HepG2 (cell line): ENCODE data around the gene USP35.

Experiments used
- CAMTA2 ChIP-seq: sonication (generic); formaldehyde crosslinking; IDR thresholded peaks from 2 replicates; pipeline ENCODE4 v1.4.0; 2020; ENCODE audit warnings: mild to moderate bottlenecking, missing genetic modification reagents, borderline replicate concordance
- ETV6 ChIP-seq: sonication (generic); formaldehyde crosslinking; conservative IDR thresholded peaks from 2 replicates; pipeline ENCODE4 v1.4.0; 2020; ENCODE audit warnings: missing genetic modification reagents
- MAFF ChIP-seq: IDR thresholded peaks from 2 replicates; pipeline ENCODE4 v1.6.1; 2011; ENCODE audit warnings: low read depth, low read length, improper control_type of control experiment
- STAT6 ChIP-seq: sonication (generic); formaldehyde crosslinking; IDR thresholded peaks from 2 replicates; pipeline ENCODE4 v1.4.0; 2020; ENCODE audit warnings: missing genetic modification reagents, mild to moderate bottlenecking, borderline replicate concordance
- TBL1XR1 ChIP-seq: fragments of 150-350 bp; IDR thresholded peaks from 2 replicates; pipeline ENCODE4 v1.6.1; 2014; ENCODE audit warnings: borderline replicate concordance, low read length; ENCODE audit not compliant: partially characterized antibody
- TBP ChIP-seq: sonication (generic); formaldehyde crosslinking; IDR thresholded peaks from 2 replicates; pipeline ENCODE4 v1.5.0; 2020; ENCODE audit warnings: missing genetic modification reagents
- TCF7L2 ChIP-seq: IDR thresholded peaks from 2 replicates; pipeline ENCODE4 v1.6.1; 2011; ENCODE audit warnings: mild to moderate bottlenecking, low read depth, low read length, moderate library complexity
- ZNF30 ChIP-seq: sonication (generic); formaldehyde crosslinking; IDR thresholded peaks from 2 replicates; pipeline ENCODE4 v1.5.0; 2020; ENCODE audit warnings: mild to moderate bottlenecking, missing genetic modification reagents
- ZNF75D ChIP-seq: sonication (generic); formaldehyde crosslinking; IDR thresholded peaks from 2 replicates; pipeline ENCODE4 v1.8.1; 2023; ENCODE audit warnings: missing genetic modification reagents, mild to moderate bottlenecking, borderline replicate concordance
- TF ChIP-seq, protein P1 (sequence below): sonication (generic); formaldehyde crosslinking; IDR thresholded peaks from 2 replicates; pipeline ENCODE4 v1.5.0; 2020; ENCODE audit warnings: mild to moderate bottlenecking, missing genetic modification reagents
- TF ChIP-seq, protein P2 (sequence below): sonication (generic); formaldehyde crosslinking; IDR thresholded peaks from 2 replicates; pipeline ENCODE4 v1.5.0; 2020; ENCODE audit warnings: mild to moderate bottlenecking, missing genetic modification reagents, moderate library complexity

DNA sequence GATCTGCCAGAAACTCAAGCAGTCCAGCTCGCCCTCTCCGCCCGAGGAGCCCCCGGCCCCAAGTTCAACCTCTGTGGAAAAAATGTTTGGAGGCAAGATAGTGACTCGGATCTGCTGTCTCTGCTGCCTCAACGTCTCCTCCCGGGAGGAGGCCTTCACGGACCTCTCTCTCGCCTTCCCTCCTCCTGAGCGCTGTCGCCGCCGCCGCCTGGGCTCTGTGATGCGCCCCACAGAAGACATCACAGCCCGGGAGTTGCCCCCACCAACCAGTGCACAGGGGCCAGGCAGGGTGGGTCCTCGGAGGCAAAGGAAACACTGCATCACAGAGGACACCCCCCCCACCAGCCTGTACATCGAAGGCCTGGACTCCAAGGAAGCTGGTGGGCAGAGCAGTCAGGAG, 20.8 kb downstream of the USP35 start:
- TF ChIP-seq, protein P1, sequence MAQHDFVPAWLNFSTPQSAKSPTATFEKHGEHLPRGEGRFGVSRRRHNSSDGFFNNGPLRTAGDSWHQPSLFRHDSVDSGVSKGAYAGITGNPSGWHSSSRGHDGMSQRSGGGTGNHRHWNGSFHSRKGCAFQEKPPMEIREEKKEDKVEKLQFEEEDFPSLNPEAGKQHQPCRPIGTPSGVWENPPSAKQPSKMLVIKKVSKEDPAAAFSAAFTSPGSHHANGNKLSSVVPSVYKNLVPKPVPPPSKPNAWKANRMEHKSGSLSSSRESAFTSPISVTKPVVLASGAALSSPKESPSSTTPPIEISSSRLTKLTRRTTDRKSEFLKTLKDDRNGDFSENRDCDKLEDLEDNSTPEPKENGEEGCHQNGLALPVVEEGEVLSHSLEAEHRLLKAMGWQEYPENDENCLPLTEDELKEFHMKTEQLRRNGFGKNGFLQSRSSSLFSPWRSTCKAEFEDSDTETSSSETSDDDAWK (CRISPR knock-in tag): no peak
- TF ChIP-seq ZNF75D (no peak), CAMTA2 (CRISPR knock-in tag) (no peak), TBL1XR1 (no peak), TBP (CRISPR knock-in tag) (no peak), MAFF (no peak), STAT6 (no peak), ZNF30 (CRISPR knock-in tag) (no peak), ETV6 (CRISPR knock-in tag) (no peak), TCF7L2 (no peak)
- TF ChIP-seq, protein P2, sequence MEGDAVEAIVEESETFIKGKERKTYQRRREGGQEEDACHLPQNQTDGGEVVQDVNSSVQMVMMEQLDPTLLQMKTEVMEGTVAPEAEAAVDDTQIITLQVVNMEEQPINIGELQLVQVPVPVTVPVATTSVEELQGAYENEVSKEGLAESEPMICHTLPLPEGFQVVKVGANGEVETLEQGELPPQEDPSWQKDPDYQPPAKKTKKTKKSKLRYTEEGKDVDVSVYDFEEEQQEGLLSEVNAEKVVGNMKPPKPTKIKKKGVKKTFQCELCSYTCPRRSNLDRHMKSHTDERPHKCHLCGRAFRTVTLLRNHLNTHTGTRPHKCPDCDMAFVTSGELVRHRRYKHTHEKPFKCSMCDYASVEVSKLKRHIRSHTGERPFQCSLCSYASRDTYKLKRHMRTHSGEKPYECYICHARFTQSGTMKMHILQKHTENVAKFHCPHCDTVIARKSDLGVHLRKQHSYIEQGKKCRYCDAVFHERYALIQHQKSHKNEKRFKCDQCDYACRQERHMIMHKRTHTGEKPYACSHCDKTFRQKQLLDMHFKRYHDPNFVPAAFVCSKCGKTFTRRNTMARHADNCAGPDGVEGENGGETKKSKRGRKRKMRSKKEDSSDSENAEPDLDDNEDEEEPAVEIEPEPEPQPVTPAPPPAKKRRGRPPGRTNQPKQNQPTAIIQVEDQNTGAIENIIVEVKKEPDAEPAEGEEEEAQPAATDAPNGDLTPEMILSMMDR: no peak
